Measurements from ENCODE around the gene DNAH1.

The DNAH1 gene

DNA sequence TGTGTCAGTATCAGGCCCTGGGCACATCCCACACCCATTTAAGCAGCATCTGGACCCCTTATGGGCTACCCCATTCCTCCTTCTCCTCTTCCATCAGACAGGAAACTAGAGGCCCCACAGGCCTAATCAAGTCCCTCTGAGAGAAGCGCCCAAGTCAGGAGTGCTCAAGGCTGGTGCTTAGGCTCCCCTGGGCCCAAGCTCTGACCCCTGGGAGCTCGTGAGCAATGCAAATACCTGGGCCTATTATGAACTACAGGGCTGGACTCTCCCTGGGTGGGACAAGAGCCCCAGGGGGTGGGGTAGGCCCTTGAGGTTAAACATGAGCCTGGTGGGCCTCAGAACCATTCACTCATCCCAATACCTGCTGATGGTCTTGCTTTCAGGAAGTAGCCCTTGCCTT, 71.4 kb downstream of the DNAH1 start:
- DNase-seq (ENCODE audit: low read depth in 2 of 2), result no peak

DNA sequence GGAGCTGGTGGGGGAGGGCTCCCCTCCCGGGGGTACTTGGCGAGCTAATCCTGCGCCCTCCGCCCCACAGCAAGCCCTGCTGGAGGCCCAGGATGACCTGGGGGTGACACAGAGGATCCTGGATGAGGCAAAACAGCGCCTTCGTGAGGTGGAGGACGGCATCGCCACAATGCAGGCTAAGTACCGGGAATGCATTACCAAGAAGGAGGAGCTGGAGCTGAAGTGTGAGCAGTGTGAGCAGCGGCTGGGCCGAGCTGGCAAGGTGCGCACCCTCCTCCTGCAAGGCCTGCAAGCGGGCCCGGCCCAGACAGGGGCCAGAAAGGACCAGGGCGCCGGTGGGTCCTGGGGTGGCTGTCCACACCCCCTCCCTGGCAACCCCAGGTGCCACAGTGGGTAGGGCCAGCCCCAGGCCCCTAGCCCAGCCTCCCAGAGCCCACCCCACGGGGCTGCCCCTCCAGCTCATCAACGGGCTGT, 72.3 kb downstream of the DNAH1 start:
- DNase-seq (ENCODE audit: low read depth in 2 of 2), result no peak

DNA sequence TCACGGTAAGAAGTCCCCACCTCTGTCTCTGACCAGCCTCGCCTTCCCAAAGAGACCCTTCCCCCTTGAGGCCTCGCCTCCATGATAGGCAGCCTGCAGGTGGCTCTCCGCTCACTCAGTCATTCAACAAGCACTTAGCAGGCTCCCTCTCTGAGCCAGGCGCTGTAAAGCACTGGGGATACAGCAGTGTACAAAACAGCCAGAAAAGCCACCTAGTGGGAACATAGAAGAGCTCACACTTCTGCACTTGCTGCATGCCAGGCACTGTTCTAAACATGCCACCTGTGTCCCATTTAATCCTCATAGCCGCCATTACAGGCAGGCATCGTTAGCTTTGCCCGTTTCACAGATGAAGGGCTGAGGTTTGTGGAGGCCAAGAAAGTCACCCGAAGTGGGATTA, 72.8 kb downstream of the DNAH1 start:
- no peak for DNase-seq (ENCODE audit: low read depth in 2 of 2)

DNA sequence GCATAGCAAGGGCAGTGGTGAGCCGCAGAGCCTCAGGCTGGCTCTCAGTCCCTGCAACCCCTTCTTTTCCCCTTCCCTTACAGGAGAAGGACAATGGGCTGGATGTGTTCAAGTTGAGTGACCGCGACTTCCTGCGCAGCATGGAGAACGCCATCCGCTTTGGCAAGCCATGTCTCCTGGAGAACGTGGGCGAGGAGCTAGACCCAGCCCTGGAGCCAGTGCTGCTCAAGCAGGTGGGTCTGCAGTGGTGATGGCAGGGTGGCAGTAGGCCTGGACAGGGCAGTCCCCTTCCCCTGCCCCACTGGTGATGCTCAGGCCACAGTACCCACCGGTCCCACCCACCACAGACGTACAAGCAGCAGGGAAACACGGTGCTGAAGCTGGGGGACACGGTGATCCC, 75.0 kb downstream of the DNAH1 start:
- no peak for DNase-seq (ENCODE audit: low read depth in 2 of 2)

DNA sequence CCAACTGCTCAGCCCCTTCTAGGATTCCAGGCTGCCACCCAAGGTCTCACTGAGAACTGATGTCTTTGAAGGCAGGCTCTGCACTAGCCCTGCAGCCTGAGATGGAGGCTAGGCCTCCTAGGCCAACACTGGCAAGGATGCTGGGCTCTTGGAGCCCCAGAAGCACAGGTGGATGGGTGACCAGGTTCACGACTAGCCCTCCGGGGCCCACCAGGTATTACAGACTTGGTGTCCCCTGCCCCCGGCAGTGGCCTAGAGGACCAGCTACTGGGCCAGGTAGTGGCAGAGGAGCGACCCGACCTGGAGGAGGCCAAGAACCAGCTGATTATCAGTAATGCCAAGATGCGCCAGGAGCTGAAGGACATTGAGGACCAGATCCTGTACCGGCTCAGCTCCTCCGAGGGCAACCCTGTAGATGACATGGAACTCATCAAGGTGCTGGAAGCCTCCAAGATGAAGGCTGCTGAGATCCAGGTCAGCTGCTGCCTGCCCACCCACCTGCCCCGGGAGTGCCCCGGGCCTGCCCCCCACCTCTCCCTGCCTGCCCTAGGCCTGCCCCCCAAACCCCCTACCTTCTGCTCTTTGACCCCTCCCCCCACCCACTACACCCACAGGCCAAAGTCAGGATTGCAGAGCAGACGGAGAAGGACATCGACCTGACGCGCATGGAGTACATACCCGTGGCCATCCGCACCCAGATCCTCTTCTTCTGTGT, 76.3 kb downstream of the DNAH1 start:
- DNase-seq (ENCODE audit: low read depth in 2 of 2), result no peak

DNA sequence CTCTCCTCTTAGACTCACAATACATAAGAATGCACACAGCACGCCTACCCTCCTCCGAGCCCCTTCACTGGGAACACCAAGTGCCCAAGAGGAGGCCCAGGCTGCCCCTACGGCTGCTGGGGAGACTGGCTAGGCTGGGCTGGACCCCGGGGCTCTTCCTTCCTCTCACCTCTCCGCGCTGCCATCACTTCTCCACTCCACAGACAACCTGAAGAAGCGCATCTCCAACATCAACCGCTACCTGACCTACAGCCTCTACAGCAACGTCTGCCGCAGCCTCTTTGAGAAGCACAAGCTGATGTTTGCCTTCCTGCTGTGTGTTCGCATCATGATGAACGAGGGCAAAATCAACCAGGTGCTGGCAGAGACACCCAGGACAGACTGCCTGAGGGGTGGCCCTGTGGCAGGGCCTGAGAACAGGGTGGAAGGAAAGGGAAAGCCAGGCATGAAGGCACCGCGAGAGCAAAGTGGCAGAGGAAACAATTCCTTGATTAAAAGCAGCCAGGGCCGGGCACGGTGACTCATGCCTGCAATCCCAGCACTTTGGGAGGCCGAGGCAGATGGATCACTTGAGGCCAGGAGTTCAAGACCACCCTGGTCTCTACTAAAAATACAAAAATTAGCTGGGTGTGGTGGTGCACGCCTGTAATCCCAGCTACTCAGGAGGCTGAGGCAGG, 77.2 kb downstream of the DNAH1 start:
- no peak for DNase-seq (ENCODE audit: low read depth in 2 of 2)

DNA sequence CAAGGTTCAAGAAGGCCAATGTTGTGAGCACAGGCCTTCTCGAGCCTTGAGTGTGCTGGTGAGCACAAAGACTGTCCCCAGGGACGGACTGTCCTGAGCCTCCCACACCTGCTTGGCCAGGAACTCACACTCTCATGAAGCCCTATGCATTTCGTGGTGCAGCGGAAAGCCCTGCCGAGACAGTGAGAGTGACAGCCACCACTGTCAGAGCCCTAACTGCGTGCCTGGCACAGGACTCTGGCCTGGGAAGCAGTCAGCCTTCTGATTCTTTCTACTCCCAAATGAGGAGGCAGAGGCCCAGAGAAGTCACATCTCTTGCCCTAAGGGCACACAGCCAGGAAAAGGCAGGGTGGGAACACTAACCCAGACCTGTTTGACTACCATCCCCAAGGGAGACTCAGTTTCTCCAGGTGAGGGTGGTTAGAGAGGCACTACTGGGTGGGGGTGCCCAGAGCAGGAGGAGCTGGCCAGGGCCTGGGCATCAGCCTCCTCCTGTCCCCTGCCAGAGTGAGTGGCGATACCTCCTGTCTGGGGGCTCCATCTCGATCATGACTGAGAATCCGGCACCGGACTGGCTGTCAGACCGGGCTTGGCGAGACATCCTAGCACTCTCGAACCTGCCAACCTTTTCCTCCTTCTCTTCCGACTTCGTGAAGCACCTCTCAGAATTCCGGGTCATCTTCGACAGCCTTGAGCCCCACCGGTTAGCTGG, 78.0 kb downstream of the DNAH1 start:
- no peak for DNase-seq (ENCODE audit: low read depth in 2 of 2)

DNA sequence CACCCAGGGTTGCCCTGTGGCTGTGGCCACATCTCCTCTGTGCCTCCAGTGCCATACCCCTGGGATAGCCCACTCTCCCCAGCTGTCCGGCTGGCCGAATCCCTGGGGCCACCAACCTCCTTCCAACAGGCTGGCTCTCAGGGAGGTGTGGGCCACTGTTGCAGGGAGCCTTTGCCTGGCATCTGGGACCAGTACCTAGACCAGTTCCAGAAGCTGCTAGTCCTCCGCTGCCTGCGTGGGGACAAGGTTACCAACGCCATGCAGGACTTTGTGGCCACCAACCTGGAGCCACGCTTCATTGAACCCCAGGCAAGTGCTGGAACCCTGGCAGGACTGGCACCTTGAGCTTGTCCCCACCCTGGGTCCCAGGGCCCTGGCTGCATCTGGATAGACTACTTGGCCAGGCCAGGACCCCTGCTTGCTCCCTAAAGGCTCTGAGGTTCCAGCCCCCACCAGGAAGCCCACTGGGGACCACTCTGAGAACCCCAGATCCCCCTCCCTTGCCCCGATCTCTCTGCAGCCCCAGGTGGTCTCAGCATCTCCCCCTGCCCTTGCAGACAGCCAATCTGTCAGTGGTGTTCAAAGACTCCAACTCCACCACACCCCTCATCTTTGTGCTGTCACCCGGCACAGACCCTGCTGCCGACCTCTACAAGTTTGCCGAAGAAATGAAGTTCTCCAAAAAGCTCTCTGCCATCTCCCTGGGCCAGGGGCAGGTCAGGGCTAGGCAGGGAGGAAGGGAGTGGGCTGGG, 78.8 kb downstream of the DNAH1 start:
- DNase-seq (ENCODE audit: low read depth in 2 of 2), result no peak

DNA sequence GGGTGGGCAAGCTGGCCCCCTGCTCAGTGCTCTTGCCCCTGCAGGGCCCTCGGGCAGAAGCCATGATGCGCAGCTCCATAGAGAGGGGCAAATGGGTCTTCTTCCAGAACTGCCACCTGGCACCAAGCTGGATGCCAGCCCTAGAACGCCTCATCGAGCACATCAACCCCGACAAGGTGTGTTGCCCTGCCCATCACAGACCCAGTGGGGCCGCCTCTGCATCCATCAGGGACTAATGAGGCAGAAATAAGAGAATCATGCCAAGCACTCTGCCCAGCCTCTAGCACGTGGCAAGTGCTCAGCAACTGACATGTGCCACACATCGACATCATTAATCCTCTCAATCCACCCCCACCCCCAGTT, 79.4 kb downstream of the DNAH1 start:
- no peak for DNase-seq (ENCODE audit: low read depth in 2 of 2)

DNA sequence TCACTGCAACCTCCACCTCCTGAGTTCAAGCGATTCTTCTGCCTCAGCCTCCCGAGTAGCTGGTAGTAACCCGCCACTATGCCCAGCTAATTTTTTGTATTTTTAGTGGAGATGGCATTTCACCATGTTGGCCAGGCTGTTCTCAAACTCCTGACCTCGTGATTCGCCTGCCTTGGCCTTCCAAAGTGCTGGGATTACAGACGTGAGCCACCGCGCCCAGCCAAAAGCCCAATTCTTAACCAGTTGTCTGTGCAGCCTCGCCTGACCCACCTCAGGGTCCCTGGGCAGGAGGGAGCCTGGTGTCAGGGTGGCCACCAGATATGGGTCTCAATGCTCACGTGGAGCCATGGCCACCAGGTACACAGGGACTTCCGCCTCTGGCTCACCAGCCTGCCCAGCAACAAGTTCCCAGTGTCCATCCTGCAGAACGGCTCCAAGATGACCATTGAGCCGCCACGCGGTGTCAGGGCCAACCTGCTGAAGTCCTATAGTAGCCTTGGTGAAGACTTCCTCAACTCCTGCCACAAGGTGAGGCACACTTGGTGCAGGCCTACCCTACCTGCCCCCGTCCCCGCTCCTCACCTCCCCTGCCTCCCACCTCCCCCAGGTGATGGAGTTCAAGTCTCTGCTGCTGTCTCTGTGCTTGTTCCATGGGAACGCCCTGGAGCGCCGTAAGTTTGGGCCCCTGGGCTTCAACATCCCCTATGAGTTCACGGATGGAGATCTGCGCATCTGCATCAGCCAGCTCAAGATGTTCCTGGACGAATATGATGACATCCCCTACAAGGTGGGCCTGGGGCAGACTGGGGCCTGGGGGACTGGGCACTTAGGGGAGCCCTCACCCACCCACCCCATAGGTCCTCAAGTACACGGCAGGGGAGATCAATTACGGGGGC, 80.1 kb downstream of the DNAH1 start:
- no peak for DNase-seq (ENCODE audit: low read depth in 2 of 2)

DNA sequence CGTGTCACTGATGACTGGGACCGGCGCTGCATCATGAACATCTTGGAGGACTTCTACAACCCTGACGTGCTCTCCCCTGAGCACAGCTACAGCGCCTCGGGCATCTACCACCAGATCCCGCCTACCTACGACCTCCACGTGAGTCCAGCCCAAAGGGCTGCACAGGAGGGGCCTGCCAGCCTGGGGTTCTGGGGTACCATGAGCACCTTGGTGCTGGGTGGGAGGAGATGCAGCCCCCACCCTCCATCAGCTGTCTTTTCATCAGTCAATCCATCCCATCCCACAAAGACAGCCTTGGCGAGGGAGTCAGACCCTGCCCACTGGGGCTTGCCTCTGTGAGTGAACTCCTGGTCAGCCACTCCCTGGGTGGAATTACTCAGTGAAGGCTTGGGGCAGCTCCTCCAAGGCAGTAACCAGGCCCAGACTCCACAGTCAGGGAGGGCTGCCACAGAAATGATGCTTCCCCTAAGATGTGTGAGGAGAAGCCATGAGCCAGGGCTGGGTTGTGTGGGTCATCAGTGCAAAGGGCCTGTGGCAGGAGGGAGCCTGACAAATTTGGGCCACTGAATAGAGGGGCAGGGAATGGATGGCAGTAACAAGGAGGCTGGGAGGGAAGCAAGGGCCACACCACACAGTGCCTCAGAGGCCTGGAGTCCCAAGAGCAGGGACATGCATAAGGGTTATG, 80.9 kb downstream of the DNAH1 start:
- no peak for DNase-seq (ENCODE audit: low read depth in 2 of 2)

DNA sequence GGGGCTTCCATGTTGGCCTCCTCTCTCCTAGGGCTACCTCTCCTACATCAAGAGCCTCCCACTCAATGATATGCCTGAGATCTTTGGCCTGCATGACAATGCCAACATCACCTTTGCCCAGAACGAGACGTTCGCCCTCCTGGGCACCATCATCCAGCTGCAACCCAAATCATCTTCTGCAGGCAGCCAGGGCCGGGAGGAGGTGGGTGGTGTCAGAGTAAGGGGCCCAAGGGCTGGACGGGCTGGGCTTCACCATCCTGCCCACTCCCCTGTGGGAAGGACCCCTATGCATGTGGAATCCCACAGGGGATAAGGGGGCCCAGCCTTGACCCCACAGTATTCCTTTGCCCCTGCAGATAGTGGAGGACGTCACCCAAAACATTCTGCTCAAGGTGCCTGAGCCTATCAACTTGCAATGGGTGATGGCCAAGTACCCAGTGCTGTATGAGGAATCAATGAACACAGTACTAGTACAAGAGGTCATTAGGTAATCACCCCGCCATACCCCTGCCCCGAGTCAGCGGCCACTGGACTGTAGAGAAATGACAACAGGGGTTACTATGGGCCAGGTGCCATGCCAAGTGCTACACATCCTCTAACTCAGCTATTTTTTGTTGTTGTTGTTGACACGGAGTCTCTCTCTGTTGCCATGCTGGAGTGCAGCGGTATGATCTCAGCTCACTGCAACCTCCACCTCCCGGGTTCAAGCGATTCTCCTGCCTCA, 81.7 kb downstream of the DNAH1 start:
- no peak for DNase-seq (ENCODE audit: low read depth in 2 of 2)

DNA sequence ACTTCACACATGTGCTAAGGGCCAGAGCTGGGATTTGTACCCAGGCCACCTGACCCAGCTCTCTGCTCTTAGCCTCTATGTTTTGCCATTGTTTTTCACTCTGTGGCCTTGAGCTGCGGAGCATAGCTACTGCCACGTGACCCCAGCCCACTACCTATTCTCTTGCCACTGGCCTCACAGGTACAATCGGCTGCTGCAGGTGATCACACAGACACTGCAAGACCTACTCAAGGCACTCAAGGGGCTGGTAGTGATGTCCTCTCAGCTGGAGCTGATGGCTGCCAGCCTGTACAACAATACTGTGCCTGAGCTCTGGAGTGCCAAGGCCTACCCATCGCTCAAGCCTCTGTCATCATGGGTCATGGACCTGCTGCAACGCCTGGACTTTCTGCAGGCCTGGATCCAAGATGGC, 82.6 kb downstream of the DNAH1 start:
- DNase-seq (ENCODE audit: low read depth in 2 of 2), result no peak

DNA sequence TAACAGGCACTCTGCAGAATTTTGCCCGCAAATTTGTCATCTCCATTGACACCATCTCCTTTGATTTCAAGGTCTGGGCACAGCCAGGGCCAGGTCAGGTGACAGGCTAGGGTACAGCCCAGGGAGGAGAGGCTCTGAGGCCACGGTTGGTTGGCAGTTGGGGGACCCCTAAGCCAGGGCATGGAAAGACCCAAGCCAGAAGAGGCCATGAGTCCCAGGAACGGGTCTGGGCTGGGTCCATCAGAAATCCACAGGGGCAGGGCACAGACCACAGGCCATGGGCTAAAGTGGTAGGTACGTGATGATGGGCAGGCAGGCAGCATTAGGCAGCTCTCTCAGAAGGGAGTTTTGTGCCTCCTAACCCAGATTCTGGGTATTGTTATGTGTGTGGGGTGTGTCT, 83.0 kb downstream of the DNAH1 start:
- DNase-seq (ENCODE audit: low read depth in 2 of 2), result no peak

DNA sequence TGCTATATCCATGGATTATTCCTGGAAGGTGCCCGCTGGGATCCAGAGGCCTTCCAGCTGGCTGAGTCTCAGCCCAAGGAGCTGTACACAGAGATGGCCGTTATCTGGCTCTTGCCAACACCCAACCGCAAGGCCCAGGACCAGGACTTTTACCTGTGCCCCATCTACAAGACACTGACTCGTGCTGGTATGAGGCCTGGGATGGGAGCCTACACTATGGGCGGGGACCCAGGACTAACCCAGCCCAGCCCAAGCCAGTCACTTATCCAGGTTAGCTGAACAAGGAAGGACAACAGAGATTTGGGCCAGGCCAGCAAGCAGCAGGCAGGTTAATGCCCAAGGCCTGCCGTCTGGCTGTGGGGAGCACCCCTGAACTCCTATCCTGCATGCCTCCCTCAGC, 83.5 kb downstream of the DNAH1 start:
- DNase-seq (ENCODE audit: low read depth in 2 of 2), result no peak

DNA sequence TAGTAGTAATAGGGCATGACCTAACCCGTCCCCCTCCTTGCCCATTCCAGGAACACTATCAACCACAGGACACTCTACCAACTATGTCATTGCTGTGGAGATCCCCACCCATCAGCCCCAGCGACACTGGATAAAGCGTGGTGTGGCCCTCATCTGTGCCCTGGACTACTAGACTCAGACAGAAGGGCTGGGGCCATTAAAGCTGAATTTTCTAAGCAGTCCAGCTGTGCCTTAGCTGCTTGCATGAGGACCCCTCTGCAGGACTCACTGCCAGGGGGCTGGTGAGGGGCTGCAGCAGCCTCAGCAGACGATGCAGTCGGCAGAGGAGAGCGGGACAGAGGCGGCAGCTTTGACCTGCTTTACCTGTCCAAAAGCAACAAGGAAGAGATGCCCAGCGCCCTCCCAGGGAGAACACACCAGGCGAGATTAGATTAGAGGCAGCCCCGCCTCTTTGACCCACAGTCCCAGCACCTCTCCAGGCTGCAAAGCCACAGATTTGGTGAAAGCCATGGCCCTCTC, 84.2 kb downstream of the DNAH1 start:
- DNase-seq (ENCODE audit: low read depth in 2 of 2), result no peak

DNA sequence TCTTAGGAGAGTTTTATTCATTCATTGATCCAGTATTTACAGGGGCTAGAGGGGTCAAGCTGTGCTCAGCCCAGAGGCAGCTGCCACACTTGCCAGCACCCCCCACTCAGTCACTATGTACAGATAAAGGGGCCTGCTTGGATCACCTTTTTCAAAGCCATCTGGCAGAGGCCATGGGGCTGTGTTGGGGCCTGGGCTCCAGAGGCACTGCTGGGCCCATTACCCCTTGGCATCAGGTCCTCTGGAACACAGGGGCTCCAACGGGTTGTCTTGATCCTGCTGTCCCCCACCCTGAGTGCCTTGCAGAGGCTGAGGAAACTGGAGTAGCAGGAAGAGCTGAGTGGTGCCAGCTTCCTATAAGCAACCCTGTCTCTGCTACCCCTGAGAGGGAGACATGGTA, 84.9 kb downstream of the DNAH1 start:
- no peak for DNase-seq (ENCODE audit: low read depth in 2 of 2)

DNA sequence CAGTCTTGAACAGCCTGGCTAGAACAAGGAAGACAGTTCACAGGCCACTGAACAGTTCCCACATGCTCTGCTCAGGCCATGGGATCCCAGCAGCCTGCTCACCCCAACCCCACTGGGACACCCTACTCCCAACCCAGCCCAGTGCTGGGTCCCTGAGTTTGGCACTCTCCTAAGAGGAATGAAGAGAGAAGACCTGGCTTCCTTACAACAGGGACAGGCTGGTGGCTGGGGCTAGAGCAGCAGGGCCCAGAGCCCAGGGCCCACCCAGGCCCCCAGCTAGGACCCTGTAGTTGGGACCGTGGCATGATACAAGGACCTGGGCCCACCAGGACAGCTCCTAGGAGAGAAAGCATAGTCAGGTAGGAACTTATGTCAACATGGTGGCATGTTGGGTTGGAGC, 85.4 kb downstream of the DNAH1 start:
- DNase-seq (ENCODE audit: low read depth in 2 of 2), result no peak

DNA sequence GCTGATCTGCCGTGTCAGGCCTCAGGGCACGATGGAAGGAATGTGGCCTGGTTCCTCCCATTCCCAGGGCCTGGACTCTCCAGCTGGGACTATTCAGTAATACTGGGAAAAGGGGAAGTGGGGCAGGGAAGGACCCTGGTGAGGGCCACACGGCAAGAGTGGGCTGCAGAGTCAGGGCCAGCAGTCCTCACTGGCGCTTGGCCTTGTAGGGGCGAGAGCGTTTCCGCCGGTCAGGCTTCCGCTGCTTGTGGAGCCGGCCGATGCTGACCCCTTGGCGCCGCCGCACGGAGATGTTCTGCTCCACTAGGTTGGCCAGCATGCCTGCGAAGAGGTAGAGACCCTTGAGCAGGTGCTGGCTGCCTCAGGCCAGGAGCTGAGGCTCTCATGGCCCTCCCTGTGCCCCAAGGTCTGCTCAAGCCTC, 86.0 kb downstream of the DNAH1 start:
- no peak for DNase-seq (ENCODE audit: low read depth in 2 of 2)

Data from activated CD4-positive, alpha-beta T cell treated with anti-CD3 and anti-CD28 coated beads for 24 hours (primary cell).